ENCODE data around the gene NLRC5.

DNA sequence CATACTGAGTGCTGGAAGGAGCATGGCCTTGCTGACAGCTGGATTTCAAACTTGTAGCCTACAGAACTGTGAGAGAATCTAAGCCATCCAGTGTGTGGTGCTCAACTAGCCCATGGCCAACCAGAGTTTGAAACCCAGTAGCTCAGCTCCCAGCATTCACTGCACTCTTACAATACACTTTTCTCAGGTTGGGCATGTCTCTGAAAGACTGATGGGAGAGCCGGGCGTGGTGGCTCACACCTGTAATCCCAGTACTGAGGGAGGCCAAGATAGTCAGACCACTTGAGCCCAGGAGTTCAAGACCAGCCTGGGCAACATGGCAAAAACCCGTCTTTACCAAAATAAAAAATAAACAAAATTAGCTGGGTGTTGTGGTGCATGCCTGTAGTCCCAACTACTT is 106.8 kb downstream of the NLRC5 start:
- TF ChIP-seq, protein P1, sequence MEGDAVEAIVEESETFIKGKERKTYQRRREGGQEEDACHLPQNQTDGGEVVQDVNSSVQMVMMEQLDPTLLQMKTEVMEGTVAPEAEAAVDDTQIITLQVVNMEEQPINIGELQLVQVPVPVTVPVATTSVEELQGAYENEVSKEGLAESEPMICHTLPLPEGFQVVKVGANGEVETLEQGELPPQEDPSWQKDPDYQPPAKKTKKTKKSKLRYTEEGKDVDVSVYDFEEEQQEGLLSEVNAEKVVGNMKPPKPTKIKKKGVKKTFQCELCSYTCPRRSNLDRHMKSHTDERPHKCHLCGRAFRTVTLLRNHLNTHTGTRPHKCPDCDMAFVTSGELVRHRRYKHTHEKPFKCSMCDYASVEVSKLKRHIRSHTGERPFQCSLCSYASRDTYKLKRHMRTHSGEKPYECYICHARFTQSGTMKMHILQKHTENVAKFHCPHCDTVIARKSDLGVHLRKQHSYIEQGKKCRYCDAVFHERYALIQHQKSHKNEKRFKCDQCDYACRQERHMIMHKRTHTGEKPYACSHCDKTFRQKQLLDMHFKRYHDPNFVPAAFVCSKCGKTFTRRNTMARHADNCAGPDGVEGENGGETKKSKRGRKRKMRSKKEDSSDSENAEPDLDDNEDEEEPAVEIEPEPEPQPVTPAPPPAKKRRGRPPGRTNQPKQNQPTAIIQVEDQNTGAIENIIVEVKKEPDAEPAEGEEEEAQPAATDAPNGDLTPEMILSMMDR (conservative IDR thresholded peaks at IDR 0.05; ENCODE audit: low read depth, low read length) = no peak
- no peak for TF ChIP-seq EZH2 (IDR thresholded peaks at IDR 0.05; ENCODE audit: low read length, unreplicated experiment)
